Activated CD4-positive, alpha-beta T cell treated with anti-CD3 and anti-CD28 coated beads, Interleukin-2, Interleukin-6, amounts not matched to agents 100 ng/mL and 50 ng/mL, durations not matched to agents 16 hours and 8 hours (primary cell): Measurements from ENCODE around the gene CDK11B.

ENCODE experiments used
- DNase-seq: peaks from one replicate; pipeline ENCODE4 v3.0.0-alpha.2; 2020

The CDK11B gene

DNA sequence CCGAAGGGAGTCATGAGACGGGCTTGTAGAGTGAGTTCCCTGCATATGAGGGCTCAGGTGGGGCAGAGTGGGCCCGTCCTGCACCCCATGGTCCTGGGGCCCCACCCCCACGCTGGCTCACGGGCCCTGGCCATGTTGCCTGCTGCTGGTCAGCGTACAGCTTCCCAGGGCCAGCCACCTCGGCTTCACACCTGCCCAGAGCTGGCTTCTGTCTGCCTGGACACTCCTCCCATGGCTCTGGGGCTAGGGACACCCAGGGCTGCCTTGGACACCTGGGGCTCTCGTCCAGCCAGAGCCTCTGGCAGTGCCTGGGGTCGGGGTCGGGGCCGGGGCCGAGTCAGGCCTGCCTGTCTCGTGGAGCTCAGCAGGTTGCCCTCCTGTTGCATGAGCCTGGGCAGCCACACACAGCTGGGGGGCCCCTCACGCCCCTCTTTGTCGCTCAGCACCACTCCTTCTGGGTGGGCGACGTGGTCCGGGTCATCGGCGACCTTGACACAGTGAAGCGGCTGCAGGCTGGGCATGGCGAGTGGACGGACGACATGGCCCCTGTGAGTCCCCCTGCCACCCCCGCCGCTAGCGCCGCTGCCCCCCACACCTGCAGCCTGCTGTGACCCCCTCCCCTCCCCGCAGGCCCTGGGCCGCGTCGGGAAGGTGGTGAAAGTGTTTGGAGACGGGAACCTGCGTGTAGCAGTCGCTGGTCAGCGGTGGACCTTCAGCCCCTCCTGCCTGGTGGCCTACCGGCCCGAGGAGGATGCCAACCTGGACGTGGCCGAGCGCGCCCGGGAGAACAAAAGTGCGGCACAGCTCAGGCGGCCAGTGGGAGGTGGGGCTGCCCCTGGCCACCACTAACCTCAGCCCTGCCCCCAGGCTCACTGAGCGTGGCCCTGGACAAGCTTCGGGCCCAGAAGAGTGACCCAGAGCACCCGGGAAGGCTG lies 32.3 kb downstream of the CDK11B start:
- DNase-seq = no peak

GRCh38 chr1:1625824-1626206 lies 33.0 kb downstream of the CDK11B start:
- no peak for DNase-seq

GRCh38 chr1:1625404-1625775 lies 33.4 kb downstream of the CDK11B start:
- no peak for DNase-seq

- no peak for DNase-seq
These were observed 34.1 kb downstream of the CDK11B start for GRCh38 chr1:1624443-1625403.

DNA sequence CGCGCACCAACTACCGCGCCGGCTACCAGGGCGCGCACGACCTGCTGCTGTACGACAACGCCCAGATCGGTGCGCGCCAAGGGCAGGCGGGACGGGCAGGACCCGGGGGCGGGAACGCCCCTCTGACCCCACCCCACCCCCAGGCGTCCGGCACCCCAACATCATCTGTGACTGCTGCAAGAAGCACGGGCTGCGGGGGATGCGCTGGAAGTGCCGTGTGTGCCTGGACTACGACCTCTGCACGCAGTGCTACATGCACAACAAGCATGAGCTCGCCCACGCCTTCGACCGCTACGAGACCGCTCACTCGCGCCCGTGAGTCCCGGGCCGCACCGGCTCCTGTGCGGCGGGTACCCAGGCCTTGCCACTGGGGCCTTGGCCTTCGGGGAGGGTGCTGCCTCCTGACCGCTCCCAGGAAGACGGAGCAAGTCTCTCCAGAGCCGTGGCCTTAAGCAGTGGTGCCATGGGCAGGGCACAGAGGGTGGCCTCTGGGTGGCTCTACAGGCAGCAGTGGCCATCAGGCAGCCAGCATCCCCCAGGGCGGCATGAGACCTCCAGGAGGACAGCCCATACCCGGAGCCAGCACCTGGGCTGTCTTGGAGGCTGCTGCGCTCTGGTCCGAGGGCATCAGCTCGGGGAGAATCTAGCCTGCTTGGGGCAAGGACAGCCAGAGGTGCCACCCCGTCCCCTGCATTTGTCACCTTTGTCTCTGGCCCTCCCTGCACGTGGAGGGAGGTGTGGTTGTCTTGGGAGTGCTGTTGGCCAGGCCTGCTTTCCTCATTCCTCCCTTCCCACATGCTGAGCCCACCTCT lies 35.0 kb downstream of the CDK11B start:
- DNase-seq = no peak

DNA sequence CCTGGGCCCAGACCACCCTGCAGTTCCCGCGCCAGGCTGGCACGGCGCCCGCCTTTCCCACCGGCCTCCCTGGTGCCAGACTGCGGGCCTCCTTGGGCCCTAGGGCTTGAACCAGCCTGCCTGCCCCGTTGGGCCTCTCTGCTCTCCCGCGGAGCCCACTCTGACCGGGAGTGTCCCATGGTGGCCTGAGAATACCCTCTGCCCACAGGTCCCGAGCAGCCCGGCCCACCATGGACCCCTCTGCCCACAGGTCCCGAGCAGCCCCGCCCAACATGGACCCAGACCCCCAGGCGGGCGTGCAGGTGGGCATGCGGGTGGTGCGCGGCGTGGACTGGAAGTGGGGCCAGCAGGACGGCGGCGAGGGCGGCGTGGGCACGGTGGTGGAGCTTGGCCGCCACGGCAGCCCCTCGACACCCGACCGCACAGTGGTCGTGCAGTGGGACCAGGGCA lies 35.6 kb downstream of the CDK11B start:
- DNase-seq = no peak

DNA sequence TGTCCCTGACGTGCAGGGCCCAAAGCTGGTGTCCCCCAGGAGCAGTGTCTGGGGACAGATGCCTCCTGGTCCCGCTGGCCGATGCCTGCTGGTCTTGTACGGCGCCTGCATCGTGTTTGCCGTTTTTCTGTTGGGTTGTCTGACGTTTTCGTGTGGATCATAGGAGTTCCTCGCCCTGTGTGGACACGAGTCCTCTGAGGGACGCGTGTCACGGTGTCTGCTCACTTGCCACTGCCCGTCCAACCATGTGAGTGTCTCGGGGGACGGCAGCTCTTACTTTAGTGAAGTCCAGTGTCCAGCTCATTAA lies 36.1 kb downstream of the CDK11B start:
- DNase-seq = no peak

DNA sequence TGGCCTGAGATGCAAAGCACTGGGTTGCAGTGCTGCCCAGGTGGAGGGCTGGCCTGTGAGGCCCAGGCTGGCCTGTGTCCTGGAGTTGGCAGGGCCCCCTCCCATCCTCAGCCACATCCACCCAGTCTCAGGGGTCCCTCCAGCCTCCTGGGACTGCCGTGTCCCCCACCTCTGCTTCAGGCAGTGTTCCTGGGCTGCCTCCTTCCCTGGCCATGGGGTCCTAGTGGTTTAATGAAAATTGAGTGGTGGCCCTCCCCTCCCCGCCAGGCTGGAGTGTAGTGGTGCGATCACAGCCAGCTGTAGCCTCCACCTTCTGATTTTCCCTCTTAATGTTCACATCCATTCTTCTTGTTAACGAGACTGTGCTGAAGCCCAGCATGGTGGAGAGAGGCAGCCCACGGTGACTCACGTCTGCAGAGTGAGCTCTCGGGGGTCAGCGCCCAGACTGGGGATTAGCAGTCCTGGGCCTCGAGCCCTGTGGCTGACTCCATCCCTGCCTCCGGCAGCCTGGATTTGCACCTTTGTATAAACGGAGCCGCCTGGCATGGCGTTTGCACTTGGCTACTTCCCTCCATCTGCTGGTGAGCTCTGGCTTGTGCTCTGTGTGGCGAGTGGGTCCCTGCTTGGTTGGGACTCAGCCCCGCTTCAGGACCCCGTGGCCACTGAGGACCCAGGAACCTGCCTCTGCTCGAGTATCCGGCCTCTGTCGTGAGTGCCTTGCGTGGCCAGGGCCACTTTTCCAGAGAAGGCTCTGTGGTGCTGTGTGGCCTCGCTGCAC lies 36.6 kb downstream of the CDK11B start:
- DNase-seq = no peak

DNA sequence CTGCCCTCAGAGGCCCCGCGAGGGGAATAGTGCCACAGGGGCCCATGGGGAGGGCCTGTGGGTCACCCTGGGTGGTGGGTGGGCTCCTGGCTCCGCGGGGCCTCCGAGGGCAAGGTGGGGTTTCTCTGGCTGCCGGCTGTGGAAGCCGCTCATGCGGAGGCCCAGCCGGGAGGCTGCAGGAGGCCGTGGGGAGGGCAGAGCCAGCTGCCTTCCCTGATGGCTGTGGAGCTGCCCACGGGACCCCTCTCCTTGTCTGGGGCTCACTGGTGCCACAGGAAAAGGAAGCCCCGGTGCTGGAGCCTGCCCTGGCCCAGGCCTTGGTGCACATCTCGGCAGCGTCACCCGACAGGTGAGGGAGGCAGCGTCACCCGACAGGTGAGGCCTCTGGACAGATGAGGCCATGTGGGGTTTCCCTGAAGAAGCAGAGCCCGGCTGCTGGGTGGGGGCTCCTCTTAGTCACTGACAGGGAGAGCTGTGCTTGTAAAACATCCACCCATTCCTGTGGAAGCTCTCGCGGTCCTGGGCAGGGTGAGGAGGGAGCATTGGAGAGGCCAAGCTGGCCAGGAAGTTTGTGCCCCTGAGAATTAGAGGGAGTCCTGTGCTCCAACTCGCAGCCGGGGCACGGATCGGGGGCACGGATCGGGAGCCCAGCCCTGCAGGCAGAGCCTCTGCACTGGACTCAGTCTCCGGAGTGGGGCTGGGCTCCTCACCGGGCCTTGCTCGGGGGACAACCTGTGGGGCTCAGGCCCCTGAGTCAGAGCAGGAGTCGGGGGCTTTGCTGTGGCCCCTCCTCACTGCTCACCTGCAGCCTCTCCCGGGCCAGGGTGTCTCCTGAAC lies 37.4 kb downstream of the CDK11B start:
- no peak for DNase-seq

- no peak for DNase-seq
These were observed 38.2 kb downstream of the CDK11B start for GRCh38 chr1:1620433-1621139.

- DNase-seq = no peak
These were observed 38.9 kb downstream of the CDK11B start for GRCh38 chr1:1619917-1620361.

DNA sequence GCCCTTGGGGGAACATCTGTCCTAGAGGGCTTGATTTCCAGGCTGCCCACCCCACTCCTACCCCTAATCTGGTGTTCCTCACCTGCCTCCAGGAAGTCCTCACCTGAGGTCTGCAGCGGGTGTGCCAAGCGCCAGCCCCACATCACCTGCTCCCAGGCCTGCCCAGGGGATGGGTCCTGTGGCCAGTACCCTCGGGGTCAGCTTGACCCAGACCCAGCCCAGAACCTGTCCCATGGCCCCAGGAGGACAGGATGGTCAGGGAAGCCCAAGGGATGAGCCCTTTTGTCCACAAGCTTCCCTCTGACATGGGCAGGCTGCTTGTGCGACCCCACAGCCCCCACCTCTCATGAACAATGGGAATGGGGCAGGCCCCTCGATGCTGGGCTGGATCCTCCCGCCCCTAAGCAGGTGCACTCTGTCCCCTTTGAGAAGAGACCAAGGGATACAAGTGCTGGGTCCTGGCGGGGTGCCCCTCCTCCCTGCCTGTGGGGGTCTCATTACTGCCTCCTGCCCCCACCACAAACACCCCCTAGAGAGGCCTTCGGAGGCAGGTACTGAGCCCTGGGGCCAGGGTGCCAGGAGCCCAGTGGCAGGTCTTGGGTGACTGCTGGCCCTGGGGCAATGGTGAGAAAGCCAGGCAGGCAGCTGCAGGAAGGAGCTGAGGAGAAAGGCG lies 40.3 kb downstream of the CDK11B start:
- DNase-seq = no peak

GRCh38 chr1:1617925-1618324 lies 40.9 kb downstream of the CDK11B start:
- no peak for DNase-seq

DNA sequence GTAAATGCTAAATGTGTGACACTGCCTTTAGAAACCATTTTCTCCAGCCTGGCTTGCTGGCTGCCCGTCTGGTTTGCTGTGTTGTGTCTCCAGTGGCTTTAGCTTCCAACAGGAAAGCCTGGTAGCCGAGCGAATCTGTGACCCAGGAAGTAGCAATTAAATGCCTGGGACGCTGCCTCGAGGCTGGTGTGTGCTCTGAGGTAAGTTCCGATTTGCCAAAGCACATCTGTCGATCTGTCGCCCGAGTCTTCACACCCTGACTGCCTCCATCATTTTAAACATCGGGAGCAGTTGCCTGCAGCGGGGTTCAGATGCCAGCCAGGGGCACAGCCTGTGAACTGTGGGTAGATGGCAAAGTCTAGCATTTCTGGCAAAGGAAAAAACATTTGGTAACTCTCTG lies 41.3 kb downstream of the CDK11B start:
- no peak for DNase-seq

- no peak for DNase-seq
These were observed 42.0 kb downstream of the CDK11B start for GRCh38 chr1:1616838-1617237.

DNA sequence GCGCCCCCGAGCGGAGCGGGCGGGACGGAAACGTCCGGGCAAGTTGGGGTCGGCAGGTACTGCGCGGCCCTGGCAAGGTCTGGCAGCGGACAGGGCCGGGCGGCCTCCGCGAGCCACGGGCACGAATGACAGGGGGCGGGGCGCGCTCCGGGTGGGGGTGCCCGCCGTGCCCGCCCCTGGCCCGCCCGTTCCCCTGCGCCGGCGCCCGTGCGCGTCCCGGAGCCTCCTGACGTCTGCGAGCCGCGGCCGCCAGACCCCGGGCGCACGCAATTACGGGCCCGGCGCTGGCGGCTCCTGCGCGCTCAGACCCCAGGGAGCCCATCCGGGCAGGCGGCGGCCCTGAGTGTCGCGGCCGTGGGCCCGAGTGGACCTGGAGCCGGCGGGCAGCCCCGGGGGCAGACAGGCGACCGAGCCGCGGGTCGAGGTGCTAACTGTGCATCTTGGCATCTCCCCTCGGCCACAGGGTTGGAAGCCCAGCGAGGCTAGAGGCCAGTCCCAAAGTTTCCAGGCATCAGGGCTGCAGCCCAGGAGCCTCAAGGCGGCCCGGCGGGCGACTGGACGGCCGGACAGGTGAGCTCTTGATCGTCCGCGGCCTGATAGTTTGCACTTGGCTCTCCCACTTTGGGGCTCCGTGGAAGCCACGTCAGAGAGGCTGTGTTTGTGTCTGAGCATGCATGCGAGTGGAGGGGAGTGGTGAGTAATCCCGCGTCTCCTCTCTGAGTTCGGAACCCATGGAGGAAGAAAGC lies 42.6 kb downstream of the CDK11B start:
- DNase-seq = peak; percentile 32

GRCh38 chr1:1615256-1616044 lies 43.4 kb downstream of the CDK11B start, which contains the start of gene MIB2:
Gene MIB2, plus strand, starts transcription at chr1:1615500. Its CDS starts 7,953 bp downstream, at chr1:1623453.
- peak; percentile 99 for DNase-seq

- no peak for DNase-seq
These were observed 43.9 kb downstream of the CDK11B start for GRCh38 chr1:1614954-1615255.
